NCI-H1694 (cell line): Measurements from ENCODE around the gene BCL2L12.

ENCODE experiments used
- DNase-seq: peaks from one replicate; lab custom pipeline; 2025; lab: John Stamatoyannopoulos, UW

Gene BCL2L12

GRCh38 chr19:49685845-49686332, 20.2 kb downstream of the BCL2L12 start:
- no peak for DNase-seq

GRCh38 chr19:49686503-49687088, 20.9 kb downstream of the BCL2L12 start:
- DNase-seq = no peak

- no peak for DNase-seq
Observed at GRCh38 chr19:49687150-49687549, 21.4 kb downstream of the BCL2L12 start.

GRCh38 chr19:49687566-49688316, 22.0 kb downstream of the BCL2L12 start:
- no peak for DNase-seq

GRCh38 chr19:49688531-49689132, 22.9 kb downstream of the BCL2L12 start:
- no peak for DNase-seq

GRCh38 chr19:49689133-49690078, 23.7 kb downstream of the BCL2L12 start, which contains the start of gene ADM5:
TSS of gene ADM5 (plus strand) at chr19:49689594. CDS start at chr19:49689838, 244 bp downstream.
- DNase-seq = peak; percentile 41

GRCh38 chr19:49690079-49690655, 24.4 kb downstream of the BCL2L12 start:
- DNase-seq = no peak

GRCh38 chr19:49690656-49691242, 25.0 kb downstream of the BCL2L12 start, which contains the start of gene CPT1C:
TSS of gene CPT1C (plus strand) at chr19:49691116. CDS start at chr19:49692253, 1,137 bp downstream.
- peak; percentile 94 for DNase-seq

- peak; percentile 73 for DNase-seq
Observed at GRCh38 chr19:49691243-49692146, 25.8 kb downstream of the BCL2L12 start.

GRCh38 chr19:49692147-49692506, 26.4 kb downstream of the BCL2L12 start:
- DNase-seq = no peak

- no peak for DNase-seq
Observed at GRCh38 chr19:49696115-49696514, 30.4 kb downstream of the BCL2L12 start.

- DNase-seq = no peak
Observed at GRCh38 chr19:49696865-49697264, 31.1 kb downstream of the BCL2L12 start.

GRCh38 chr19:49699364-49699763, 33.6 kb downstream of the BCL2L12 start:
- DNase-seq = no peak

- DNase-seq = no peak
Observed at GRCh38 chr19:49700563-49700962, 34.8 kb downstream of the BCL2L12 start.

- no peak for DNase-seq
Observed at GRCh38 chr19:49701271-49701786, 35.6 kb downstream of the BCL2L12 start.

- no peak for DNase-seq
Observed at GRCh38 chr19:49704888-49705642, 39.3 kb downstream of the BCL2L12 start.

GRCh38 chr19:49705919-49706318, 40.2 kb downstream of the BCL2L12 start:
- DNase-seq = no peak

GRCh38 chr19:49710372-49710951, 44.7 kb downstream of the BCL2L12 start:
- DNase-seq = no peak
